Measurements from ENCODE around the gene UBXN2A.

The UBXN2A gene

DNA sequence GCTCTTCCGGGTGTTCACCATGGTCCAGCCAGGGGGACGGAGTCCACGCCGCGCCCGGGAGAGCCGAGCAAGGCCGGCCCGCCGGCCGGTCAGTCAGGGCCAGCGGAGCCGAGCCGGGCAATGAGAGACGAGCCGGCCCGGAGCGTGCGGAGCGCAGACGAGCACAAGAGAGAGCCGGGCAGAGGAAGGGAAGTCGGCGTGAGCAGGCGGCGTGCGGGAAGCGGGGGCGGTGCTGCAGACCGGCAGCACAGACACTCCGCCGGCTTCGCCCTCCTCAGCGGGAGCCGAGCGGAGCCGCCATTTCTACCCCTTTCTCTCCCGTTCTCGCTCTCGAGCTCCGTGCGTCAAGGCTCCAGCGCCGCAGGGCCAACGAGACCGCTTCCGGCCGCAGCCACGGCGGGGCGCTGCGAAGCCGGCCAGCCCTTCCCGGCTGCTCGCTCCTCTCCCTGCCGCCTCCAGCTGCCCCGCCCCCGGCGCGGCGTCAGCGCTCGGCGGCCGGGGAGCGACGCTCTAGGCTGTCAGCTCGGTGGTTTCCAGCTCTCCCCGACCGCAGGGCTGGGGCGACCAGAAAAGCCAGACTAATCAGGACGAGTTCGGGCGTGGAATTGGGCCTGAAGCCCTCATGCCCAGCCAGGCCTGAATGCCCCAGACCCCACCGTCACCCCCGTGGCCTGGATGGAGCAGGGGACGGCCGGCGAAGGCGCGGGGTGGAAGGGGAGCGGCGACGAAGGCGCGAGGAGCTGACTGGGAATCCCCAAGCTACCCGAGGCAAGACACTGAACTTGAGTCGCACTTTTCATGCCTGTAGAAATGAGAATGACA lies 13.3 kb upstream of the UBXN2A start, which contains the start of gene ATAD2B:
TSS of gene ATAD2B (minus strand) at position 374 of the 822 bp plus-strand sequence. CDS start at position 21, 353 bp downstream.
- Histone ChIP-seq H3K4me1 (ENCODE audit: insufficient read depth, low read length, poor library complexity, severe bottlenecking) (peaks cover 48% of the 10 kb centered on the region), H3K4me2 (ENCODE audit: low read depth, low read length, poor library complexity, severe bottlenecking) (peak within 1 kb of the TSS; percentile 94), H3F3A (ENCODE audit: low read depth) (no peaks in the 10 kb centered on the region), H3K79me2 (ENCODE audit: insufficient read depth, low read length) (peaks cover 68% of the 10 kb centered on the region), H3K4me3 (ENCODE audit: low read length, poor library complexity, severe bottlenecking) (peak within 1 kb of the TSS; percentile 96), H3K9ac (ENCODE audit: low read depth, low read length, poor library complexity, severe bottlenecking) (peak within 1 kb of the TSS; percentile 99), H3K36me3 (ENCODE audit: insufficient read depth, low read length) (no peaks in the 10 kb centered on the region), H3K9me3 (ENCODE audit: insufficient read depth, low read depth, low read length) (no peaks in the 10 kb centered on the region), H3K9me2 (replicated peaks; ENCODE audit: low read depth, low read length) (no peaks in the 10 kb centered on the region), H2AFZ (ENCODE audit: low read length) (peak within 1 kb of the TSS; percentile 92), H4K20me1 (ENCODE audit: insufficient read depth, low read length, poor library complexity, severe bottlenecking) (peaks cover 37% of the 10 kb centered on the region), H3K27me3 (ENCODE audit: insufficient read depth, low read length, poor library complexity, severe bottlenecking) (peaks cover 7% of the 10 kb centered on the region)
- TF ChIP-seq, protein P1, sequence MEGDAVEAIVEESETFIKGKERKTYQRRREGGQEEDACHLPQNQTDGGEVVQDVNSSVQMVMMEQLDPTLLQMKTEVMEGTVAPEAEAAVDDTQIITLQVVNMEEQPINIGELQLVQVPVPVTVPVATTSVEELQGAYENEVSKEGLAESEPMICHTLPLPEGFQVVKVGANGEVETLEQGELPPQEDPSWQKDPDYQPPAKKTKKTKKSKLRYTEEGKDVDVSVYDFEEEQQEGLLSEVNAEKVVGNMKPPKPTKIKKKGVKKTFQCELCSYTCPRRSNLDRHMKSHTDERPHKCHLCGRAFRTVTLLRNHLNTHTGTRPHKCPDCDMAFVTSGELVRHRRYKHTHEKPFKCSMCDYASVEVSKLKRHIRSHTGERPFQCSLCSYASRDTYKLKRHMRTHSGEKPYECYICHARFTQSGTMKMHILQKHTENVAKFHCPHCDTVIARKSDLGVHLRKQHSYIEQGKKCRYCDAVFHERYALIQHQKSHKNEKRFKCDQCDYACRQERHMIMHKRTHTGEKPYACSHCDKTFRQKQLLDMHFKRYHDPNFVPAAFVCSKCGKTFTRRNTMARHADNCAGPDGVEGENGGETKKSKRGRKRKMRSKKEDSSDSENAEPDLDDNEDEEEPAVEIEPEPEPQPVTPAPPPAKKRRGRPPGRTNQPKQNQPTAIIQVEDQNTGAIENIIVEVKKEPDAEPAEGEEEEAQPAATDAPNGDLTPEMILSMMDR (conservative IDR thresholded peaks at IDR 0.05; ENCODE audit: low read length): peak; percentile 69
- no peak for TF ChIP-seq EZH2phosphoT487 (IDR thresholded peaks at IDR 0.05; ENCODE audit: borderline replicate concordance)

- Histone ChIP-seq H3K4me1 (ENCODE audit: insufficient read depth, low read length, poor library complexity, severe bottlenecking) (peaks cover 2% of the 10 kb centered on the region), H3K79me2 (ENCODE audit: insufficient read depth, low read length) (no peaks in the 10 kb centered on the region), H3K9me3 (ENCODE audit: insufficient read depth, low read depth, low read length) (no peaks in the 10 kb centered on the region), H3K27me3 (ENCODE audit: insufficient read depth, low read length, poor library complexity, severe bottlenecking) (no peaks in the 10 kb centered on the region), H3K9ac (ENCODE audit: low read depth, low read length, poor library complexity, severe bottlenecking) (no peak overlapping the region), H3K4me2 (ENCODE audit: low read depth, low read length, poor library complexity, severe bottlenecking) (no peak overlapping the region), H2AFZ (ENCODE audit: low read length) (no peak overlapping the region), H3K9me2 (replicated peaks; ENCODE audit: low read depth, low read length) (no peaks in the 10 kb centered on the region), H3F3A (ENCODE audit: low read depth) (no peaks in the 10 kb centered on the region), H4K20me1 (ENCODE audit: insufficient read depth, low read length, poor library complexity, severe bottlenecking) (no peaks in the 10 kb centered on the region), H3K4me3 (ENCODE audit: low read length, poor library complexity, severe bottlenecking) (no peak overlapping the region), H3K36me3 (ENCODE audit: insufficient read depth, low read length) (no peaks in the 10 kb centered on the region)
- TF ChIP-seq EZH2phosphoT487 (IDR thresholded peaks at IDR 0.05; ENCODE audit: borderline replicate concordance): no peak
- TF ChIP-seq, protein P1 (conservative IDR thresholded peaks at IDR 0.05; ENCODE audit: low read length): no peak
Observed at GRCh38 chr2:23934259-23934658, 6.0 kb upstream of the UBXN2A start.

DNA sequence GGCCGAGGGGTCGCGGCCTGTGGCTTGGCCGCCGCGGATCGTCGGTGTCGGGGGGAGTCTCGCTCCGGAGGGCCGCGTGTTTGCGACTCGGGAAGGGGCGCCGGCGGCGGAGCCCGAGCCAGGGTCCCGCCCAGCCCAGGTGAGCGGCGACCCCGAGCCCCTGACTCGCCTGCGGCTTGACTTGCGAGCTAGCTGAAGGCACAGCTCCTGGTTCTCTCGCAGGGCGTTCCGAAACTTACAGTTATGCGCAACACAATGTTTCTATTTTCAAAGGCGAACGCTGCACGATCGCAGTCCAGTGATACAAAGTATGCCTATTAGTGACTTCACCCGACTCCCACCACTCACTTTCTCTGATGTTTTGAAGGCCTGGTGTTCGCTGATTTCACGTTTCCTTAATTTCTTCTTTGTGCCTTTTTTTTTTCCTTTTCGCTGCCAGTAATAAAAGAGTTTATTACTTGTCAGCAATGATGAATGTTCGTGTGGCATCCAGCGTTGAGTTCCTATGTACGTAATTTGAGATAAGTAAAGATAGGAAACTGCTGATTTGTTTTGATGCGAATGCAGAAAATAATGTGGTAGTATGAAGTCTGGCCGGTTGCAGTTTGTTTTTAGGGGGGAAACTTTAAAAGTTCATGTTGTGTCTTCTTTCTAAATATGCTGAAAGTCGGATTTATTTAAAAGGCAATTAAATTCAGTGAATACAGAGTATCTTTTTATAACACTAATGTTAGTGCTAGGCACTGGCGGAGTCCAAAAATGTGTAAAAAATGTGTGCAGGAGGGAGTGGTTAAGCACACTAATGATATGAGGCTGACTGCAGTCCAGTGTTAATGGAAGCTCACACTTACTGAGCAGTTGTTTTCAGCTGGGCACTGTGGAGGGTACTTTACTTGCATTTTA lies 706 bp downstream of the UBXN2A start:
- Histone ChIP-seq H3K79me2 (ENCODE audit: insufficient read depth, low read length) (peaks cover 41% of the 10 kb centered on the region), H2AFZ (ENCODE audit: low read length) (peak overlapping the region; percentile 100), H3K9me3 (ENCODE audit: insufficient read depth, low read depth, low read length) (no peaks in the 10 kb centered on the region), H3K9me2 (replicated peaks; ENCODE audit: low read depth, low read length) (no peaks in the 10 kb centered on the region), H3K36me3 (ENCODE audit: insufficient read depth, low read length) (no peaks in the 10 kb centered on the region), H3K4me1 (ENCODE audit: insufficient read depth, low read length, poor library complexity, severe bottlenecking) (peaks cover 28% of the 10 kb centered on the region), H3K9ac (ENCODE audit: low read depth, low read length, poor library complexity, severe bottlenecking) (peak overlapping the region; percentile 90), H3K4me3 (ENCODE audit: low read length, poor library complexity, severe bottlenecking) (peak overlapping the region; percentile 89), H3K27me3 (ENCODE audit: insufficient read depth, low read length, poor library complexity, severe bottlenecking) (no peaks in the 10 kb centered on the region), H3K4me2 (ENCODE audit: low read depth, low read length, poor library complexity, severe bottlenecking) (peak overlapping the region; percentile 76), H4K20me1 (ENCODE audit: insufficient read depth, low read length, poor library complexity, severe bottlenecking) (peaks cover 12% of the 10 kb centered on the region), H3F3A (ENCODE audit: low read depth) (no peaks in the 10 kb centered on the region)
- no peak for TF ChIP-seq EZH2phosphoT487 (IDR thresholded peaks at IDR 0.05; ENCODE audit: borderline replicate concordance)
- TF ChIP-seq, protein P1 (conservative IDR thresholded peaks at IDR 0.05; ENCODE audit: low read length): no peak
